ENCODE measurements around the gene EXOC4.
"Not testable (repeated sequence)": the region's sequence is repeated elsewhere in the genome, so short reads cannot be mapped to it uniquely, and the experiment has no call there.

The EXOC4 gene

DNA sequence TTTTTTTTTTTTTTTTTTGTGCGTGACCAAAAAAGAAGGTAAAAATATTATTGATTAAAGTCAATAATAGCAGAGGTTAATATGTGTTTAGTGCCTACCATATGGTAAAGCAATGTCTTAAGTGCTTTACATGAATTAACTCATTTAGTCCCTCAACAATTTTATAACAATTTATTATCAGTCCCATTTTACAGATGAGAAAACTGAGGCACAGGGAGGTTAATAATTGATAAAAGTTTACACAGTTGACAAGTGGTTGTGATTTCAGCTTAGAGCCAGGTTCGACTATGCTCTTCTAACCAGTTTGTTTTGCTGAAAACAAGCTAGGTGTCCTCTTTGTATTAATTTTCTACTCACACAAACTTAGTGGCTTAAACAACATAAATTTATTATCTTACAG is 67.0 kb downstream of the EXOC4 start:
- no peak for DNase-seq (ENCODE audit: low read depth in 2 of 2)
- H3K4me3 ChIP-seq (replicated peaks in 1 of 2; ENCODE audit: low read depth in 2 of 2, low read length in 2 of 2) = no peak overlapping the region
- TF ChIP-seq CTCF (IDR thresholded peaks at IDR 0.05; ENCODE audit: low read depth, low read length) = no peak

GRCh38 chr7:133320891-133321290 is 68.0 kb downstream of the EXOC4 start:
- H3K4me3 ChIP-seq (replicated peaks in 1 of 2; ENCODE audit: low read depth in 2 of 2, low read length in 2 of 2) = no peak overlapping the region
- no peak for TF ChIP-seq CTCF (IDR thresholded peaks at IDR 0.05; ENCODE audit: low read depth, low read length)
- no peak for DNase-seq (ENCODE audit: low read depth in 2 of 2)

- not testable (repeated sequence) for DNase-seq (ENCODE audit: low read depth in 2 of 2); H3K4me3 ChIP-seq (replicated peaks in 1 of 2; ENCODE audit: low read depth in 2 of 2, low read length in 2 of 2)
Observed at GRCh38 chr7:133321366-133321765, 68.5 kb downstream of the EXOC4 start.

DNA sequence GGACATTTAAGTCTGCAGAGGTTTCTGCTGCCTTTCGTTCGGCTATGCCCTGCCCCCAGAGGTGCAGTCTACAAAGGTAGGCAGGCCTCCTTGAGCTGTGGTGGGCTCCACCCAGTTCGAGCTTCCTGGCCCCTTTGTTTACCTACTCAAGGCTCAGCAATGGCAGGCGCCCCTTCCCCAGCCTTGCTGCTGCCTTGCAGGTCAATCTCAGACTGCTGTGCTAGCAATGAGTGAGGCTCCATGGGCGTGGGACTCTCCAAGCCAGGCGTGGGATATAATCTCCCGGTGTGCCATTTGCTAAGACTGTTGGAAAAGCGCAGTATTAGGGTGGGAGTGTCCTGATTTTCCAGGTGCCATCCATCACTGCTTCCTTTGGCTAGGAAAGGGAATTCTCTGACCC is 73.9 kb downstream of the EXOC4 start:
- H3K4me3 ChIP-seq (replicated peaks in 1 of 2; ENCODE audit: low read depth in 2 of 2, low read length in 2 of 2); DNase-seq (ENCODE audit: low read depth in 2 of 2): not testable (repeated sequence)

GRCh38 chr7:133328021-133328420 is 75.1 kb downstream of the EXOC4 start:
- DNase-seq (ENCODE audit: low read depth in 2 of 2); H3K4me3 ChIP-seq (replicated peaks in 1 of 2; ENCODE audit: low read depth in 2 of 2, low read length in 2 of 2): not testable (repeated sequence)

DNA sequence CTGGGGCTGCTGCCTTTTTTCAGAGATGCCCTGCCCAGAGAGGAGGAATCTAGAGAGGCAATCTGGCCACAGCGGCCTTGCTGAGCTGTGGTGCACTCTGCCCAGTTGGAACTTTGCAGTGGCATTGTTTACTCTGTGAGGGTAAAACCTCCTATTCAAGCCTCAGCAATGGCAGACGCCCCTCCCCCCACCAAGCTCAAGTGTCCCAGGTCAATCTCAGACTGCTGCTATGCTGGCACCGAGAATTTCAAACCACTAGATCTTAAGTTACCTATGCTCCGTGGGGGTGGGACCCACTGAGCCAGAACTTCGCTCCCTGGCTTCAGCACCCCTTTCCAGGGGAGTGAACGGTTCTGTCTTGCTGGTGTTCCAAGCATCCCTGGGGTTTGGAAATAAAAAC is 77.2 kb downstream of the EXOC4 start:
- no peak for DNase-seq (ENCODE audit: low read depth in 2 of 2)
- no peak for TF ChIP-seq CTCF (IDR thresholded peaks at IDR 0.05; ENCODE audit: low read depth, low read length)
- H3K4me3 ChIP-seq (replicated peaks in 1 of 2; ENCODE audit: low read depth in 2 of 2, low read length in 2 of 2) = no peak overlapping the region

- H3K4me3 ChIP-seq (replicated peaks in 1 of 2; ENCODE audit: low read depth in 2 of 2, low read length in 2 of 2) = no peak overlapping the region
- TF ChIP-seq CTCF (IDR thresholded peaks at IDR 0.05; ENCODE audit: low read depth, low read length) = no peak
- no peak for DNase-seq (ENCODE audit: low read depth in 2 of 2)
Observed at GRCh38 chr7:133331861-133332260, 79.0 kb downstream of the EXOC4 start.

GRCh38 chr7:133339772-133340171 is 86.9 kb downstream of the EXOC4 start:
- no peak overlapping the region for H3K4me3 ChIP-seq (replicated peaks in 1 of 2; ENCODE audit: low read depth in 2 of 2, low read length in 2 of 2)
- no peak for DNase-seq (ENCODE audit: low read depth in 2 of 2)
- no peak for TF ChIP-seq CTCF (IDR thresholded peaks at IDR 0.05; ENCODE audit: low read depth, low read length)

- DNase-seq (ENCODE audit: low read depth in 2 of 2) = peak; percentile 47 to 51
- peak; percentile 48 for TF ChIP-seq CTCF (IDR thresholded peaks at IDR 0.05; ENCODE audit: low read depth, low read length)
- H3K4me3 ChIP-seq (replicated peaks in 1 of 2; ENCODE audit: low read depth in 2 of 2, low read length in 2 of 2) = no peak overlapping the region
Observed at GRCh38 chr7:133344275-133344674, 91.4 kb downstream of the EXOC4 start.

Measured in cardiac fibroblast (primary cell).